Keratinocyte (primary cell): ENCODE measurements around the gene PTPRN2.

ENCODE experiments used
- EZH2 ChIP-seq: IDR thresholded peaks from one replicate; pipeline ENCODE4 v1.6.1; 2012; ENCODE audit warnings: inconsistent platforms, mild to moderate bottlenecking, low read length, moderate library complexity
- TF ChIP-seq, protein P1 (sequence below), 3 experiments: IDR thresholded peaks in 1 of 3; conservative IDR thresholded peaks in 1 of 3; optimal IDR thresholded peaks in 1 of 3; 2 replicates in 2 of 3; 3 replicates in 1 of 3; pipeline versions ENCODE3 to v1.5.1; 2011; ENCODE audit warnings: low read length in 3 of 3, mild to moderate bottlenecking in 3 of 3, moderate library complexity in 2 of 3, control low read depth in 1 of 3, inconsistent platforms in 1 of 3; ENCODE audit not compliant: insufficient read depth in 2 of 3; ENCODE audit errors: extremely low read depth in 1 of 3

GRCh38 chr7:157843336-157844140, 744.1 kb downstream of the PTPRN2 start:
- TF ChIP-seq, protein P1, sequence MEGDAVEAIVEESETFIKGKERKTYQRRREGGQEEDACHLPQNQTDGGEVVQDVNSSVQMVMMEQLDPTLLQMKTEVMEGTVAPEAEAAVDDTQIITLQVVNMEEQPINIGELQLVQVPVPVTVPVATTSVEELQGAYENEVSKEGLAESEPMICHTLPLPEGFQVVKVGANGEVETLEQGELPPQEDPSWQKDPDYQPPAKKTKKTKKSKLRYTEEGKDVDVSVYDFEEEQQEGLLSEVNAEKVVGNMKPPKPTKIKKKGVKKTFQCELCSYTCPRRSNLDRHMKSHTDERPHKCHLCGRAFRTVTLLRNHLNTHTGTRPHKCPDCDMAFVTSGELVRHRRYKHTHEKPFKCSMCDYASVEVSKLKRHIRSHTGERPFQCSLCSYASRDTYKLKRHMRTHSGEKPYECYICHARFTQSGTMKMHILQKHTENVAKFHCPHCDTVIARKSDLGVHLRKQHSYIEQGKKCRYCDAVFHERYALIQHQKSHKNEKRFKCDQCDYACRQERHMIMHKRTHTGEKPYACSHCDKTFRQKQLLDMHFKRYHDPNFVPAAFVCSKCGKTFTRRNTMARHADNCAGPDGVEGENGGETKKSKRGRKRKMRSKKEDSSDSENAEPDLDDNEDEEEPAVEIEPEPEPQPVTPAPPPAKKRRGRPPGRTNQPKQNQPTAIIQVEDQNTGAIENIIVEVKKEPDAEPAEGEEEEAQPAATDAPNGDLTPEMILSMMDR (optimal IDR thresholded peaks at IDR 0.05 in 1 of 3, IDR thresholded peaks at IDR 0.05 in 1 of 3, conservative IDR thresholded peaks at IDR 0.05 in 1 of 3; ENCODE audit: extremely low read depth in 1 of 3, insufficient read depth in 2 of 3, low read length in 3 of 3): no peak
- no peak for TF ChIP-seq EZH2
